ENCODE measurements around the gene BSDC1. TPM values are rescaled to one million over a fixed set of nuclear protein-coding genes. Genes with fewer than 3 reads are reported as not detected.
A peak's percentile ranks its signal among the peaks of the same experiment; 100 is the strongest.

Gene BSDC1
- total RNA-seq, 2 experiments from 2014 or later: 39.8 to 43.3 TPM

DNA sequence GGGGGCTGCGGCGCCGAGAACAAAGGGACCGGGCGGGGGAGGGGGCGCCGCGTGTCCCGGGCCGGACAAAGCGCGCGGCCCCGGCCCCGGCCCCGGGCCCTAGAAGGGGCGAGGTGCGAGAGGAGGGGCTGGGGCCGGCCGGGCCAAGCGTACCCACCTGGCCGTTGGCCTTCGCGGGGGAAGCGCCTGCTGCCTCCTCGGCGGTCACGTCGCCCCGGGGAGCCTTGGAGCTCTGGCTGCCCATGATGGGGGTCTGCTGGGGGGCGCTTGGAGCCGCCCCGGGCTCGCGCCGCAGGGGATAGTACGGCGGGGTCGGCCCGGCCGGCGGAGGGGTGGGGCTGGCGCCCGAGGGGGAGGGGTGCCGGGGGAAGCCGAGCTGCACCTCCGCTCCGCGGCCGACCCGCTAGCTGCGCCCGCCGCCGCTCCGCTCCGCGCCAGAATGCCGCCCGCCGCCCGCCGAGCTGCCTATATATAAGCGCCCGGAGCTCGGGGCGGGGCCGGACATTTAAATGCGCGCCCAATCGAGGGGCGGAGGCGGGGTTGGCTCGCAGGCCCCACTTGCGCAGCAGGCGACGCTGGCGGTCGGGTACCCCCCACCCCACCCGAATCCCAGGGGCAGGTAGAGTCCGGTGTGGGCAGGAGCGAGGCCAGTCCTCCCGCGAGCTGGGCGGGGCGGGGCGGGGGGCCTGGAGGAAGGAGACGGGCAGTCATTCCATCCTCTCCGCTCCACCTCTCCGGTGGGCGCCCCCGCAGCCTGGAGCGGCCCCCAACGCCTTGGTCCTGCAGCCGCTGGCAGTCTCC, 58.3 kb downstream of the BSDC1 start, which contains the start of gene MARCKSL1:
MARCKSL1 (minus strand) TSS at position 444 of the 801 bp plus-strand sequence; CDS start at position 244, 200 bp downstream.
- CTCF ChIA-PET: interaction anchor here (0.7 to 4.6 kb wide), 15 partner anchors 9 to 322 kb away, joined by 3 to 27 read pairs (median 5); partner anchors contain the start of genes HDAC1, KHDRBS1 and ZBTB8OS
- H3K9me3 Mint-ChIP-seq (ENCODE audit: low read depth): no peaks in the 10 kb centered on the region
- ATAC-seq: peak; percentile 73
- H3K4me3 Mint-ChIP-seq: peak within 1 kb of the TSS; percentile 63
- H3K4me1 Mint-ChIP-seq: peaks cover 34% of the 10 kb centered on the region
- peak; percentile 81 for DNase-seq
- H3K27me3 Mint-ChIP-seq: no peaks in the 10 kb centered on the region
- no peak within 1 kb of the TSS for H3K27ac Mint-ChIP-seq
- peaks cover 17% of the 10 kb centered on the region for H3K36me3 Mint-ChIP-seq

DNA sequence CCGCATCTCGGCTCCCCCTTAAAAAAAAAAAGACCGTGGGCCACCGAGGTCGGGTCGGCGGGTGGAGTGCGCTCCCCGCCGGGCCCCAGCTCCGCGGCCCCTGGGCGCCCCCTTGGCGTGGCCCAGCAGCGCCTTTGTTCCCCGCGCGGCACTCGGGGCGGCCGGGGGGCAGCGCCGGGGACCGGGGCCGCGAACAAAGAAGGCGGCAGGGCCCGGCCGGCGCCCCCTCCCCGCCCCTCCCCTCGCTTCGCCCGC, 58.8 kb downstream of the BSDC1 start:
- Mint-ChIP-seq H3K36me3 (peaks cover 22% of the 10 kb centered on the region), H3K4me3 (no peak overlapping the region), H3K4me1 (peaks cover 34% of the 10 kb centered on the region), H3K27me3 (no peaks in the 10 kb centered on the region), H3K27ac (no peak overlapping the region), H3K9me3 (ENCODE audit: low read depth) (no peaks in the 10 kb centered on the region)
- CTCF ChIA-PET: interaction anchor here (0.7 to 4.6 kb wide), 14 partner anchors 9 to 322 kb away, joined by 3 to 27 read pairs (median 5); partner anchors contain the start of genes HDAC1, KHDRBS1 and ZBTB8OS
- ATAC-seq (peak; percentile 34), DNase-seq (no peak)

DNA sequence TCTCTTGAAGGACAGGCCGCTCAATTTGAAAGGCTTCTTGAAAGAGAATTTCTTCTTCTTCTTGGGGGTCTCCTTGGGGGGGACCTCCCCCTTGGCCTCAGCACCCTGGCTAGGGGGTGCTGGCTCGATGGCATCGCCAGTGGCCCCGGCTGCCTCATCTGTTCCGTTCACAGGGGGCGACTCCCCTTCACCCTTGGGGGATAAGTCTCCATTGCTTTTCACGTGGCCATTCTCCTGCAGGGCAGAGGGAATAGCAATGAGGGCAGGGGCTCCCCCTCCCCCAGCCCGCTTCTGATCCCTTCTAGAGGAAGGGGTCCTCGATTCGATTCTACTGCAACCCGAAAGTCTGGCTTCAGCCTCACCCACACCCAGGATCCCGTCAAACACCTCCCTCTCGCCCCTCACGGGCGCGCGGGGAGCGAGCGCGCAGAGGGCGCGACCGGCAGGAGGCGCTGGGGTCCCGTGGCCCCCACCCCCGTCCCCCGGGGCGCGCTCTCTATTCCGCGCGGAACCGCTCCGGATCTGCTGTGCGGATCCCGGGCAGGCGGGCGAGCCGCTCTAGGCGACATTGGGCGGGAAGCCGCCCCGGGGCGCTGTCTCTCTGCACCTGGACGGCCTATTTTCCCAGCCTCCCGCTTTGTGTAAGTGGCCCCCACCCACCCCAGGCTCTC, 59.2 kb downstream of the BSDC1 start:
- H3K27ac Mint-ChIP-seq: no peak overlapping the region
- no peaks in the 10 kb centered on the region for H3K27me3 Mint-ChIP-seq
- CTCF ChIA-PET: interaction anchor here (0.5 to 4.6 kb wide), 10 partner anchors 10 to 315 kb away, joined by 3 to 27 read pairs (median 4); partner anchors contain the start of genes IQCC and ZBTB8OS
- H3K36me3 Mint-ChIP-seq: peaks cover 25% of the 10 kb centered on the region
- H3K4me1 Mint-ChIP-seq: peaks cover 34% of the 10 kb centered on the region
- ATAC-seq: peak; percentile 40
- peak overlapping the region; percentile 63 for H3K4me3 Mint-ChIP-seq
- no peaks in the 10 kb centered on the region for H3K9me3 Mint-ChIP-seq (ENCODE audit: low read depth)
- DNase-seq: peak; percentile 62

DNA sequence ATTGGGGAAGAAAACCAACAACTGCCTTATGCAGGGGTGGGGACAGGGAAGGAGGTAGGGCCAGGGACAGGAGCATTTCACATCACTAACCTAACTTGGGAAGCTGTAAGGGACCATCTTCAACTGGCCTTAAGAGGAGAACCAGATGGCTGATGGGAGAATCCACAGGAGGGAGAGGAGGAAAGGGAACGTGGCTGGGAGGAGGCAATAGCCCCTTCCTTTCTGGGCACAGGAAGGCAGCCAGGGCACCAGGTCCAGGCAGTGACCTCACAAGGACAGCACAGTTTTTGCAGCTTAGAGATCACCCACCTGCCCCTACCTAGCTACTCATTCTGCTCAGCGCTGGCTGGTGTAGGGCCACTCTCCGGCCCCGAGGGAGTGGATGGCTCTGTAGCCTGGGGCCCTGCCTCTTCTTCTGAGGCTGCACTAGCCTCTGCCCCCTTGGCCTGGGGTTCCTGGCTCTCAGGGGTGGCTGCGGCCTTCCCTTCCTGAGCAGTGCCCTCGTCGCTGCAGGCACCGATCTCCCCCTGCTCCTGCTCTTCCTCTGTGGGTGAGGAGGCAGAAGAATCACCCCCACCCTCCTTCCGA, 59.9 kb downstream of the BSDC1 start:
- Mint-ChIP-seq H3K27ac (no peak overlapping the region), H3K27me3 (no peaks in the 10 kb centered on the region), H3K9me3 (ENCODE audit: low read depth) (no peaks in the 10 kb centered on the region), H3K36me3 (peaks cover 30% of the 10 kb centered on the region), H3K4me3 (peak overlapping the region; percentile 25), H3K4me1 (peaks cover 34% of the 10 kb centered on the region)
- ATAC-seq (no peak), DNase-seq (no peak)
- CTCF ChIA-PET: interaction anchor here (0.5 to 4.6 kb wide), 6 partner anchors 14 to 205 kb away, joined by 3 to 27 read pairs (median 4); partner anchors contain the start of gene IQCC

DNA sequence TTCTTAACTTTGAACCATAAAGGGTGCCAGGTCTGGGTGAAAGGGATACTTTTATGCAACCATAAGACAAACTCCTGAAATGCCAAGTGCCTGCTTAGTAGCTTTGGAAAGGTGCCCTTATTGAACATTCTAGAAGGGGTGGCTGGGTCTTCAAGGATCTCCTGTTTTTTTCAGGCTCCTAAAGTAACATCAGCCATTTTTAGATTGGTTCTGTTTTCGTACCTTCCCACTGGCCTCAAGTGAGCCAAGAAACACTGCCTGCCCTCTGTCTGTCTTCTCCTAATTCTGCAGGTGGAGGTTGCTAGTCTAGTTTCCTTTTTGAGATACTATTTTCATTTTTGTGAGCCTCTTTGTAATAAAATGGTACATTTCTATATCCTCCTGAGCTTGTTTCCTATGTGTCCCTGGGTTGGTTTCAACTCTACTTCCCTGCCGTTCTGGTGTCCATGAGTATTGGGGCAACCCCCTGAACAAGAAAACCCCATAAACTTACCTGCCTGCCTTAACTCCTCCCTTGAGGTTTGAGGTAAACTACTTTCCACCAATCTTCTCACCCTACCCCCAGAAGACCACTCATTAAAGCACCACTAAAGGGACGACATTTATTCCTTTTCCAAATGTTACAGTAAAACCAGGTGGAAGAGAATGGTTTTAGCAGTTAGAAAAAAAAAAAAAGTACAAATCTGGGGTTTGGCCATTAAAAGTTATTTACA, 60.8 kb downstream of the BSDC1 start:
- ATAC-seq (no peak), DNase-seq (no peak)
- H3K27ac Mint-ChIP-seq: no peak overlapping the region
- CTCF ChIA-PET: interaction anchor here (0.8 to 4.6 kb wide), 9 partner anchors 13 to 128 kb away, joined by 3 to 27 read pairs (median 4); partner anchors contain the start of genes BSDC1 and IQCC
- no peaks in the 10 kb centered on the region for H3K9me3 Mint-ChIP-seq (ENCODE audit: low read depth)
- peaks cover 29% of the 10 kb centered on the region for H3K4me1 Mint-ChIP-seq
- H3K4me3 Mint-ChIP-seq: no peak overlapping the region
- H3K36me3 Mint-ChIP-seq: peaks cover 39% of the 10 kb centered on the region
- no peaks in the 10 kb centered on the region for H3K27me3 Mint-ChIP-seq

DNA sequence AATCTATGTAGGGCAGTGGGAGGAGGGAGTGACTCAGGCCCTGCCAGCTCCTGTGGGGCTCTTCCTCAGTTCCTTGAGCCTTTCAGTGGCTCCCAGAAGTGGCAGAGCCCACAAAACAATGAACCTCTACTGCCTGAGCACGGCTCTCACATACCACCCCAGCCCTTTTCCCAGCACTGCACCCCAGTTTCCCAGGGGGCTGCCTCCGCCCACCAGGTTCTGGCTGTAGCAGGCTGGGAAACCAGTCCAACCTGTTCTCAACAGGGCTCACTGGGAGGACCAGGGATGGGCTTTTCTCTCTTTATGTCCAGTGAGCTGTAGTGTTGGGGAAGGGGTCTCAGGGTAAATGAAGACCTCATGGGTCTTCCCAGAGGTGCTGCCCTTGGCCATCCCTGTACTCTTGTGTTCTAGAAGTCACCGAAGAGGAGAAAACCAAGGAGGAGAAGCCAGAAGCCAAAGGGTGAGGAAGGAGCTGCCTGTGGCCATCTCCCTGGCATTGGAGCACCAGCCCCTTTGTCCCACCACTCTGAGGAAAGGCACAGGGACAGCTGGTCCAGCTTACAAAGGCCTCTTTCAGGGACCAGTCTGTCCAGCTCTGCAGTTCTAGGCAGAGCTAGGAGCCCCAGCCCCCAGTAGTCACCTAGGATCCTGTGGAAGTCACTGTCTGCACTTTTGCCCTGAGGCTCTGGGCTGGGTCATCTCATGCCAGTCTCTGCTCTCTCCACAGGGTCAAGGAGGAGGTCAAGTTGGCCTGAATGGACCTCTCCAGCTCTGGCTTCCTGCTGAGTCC, 61.8 kb downstream of the BSDC1 start:
- CTCF ChIA-PET: interaction anchor here (0.8 to 1.7 kb wide), 4 partner anchors 12 to 116 kb away, joined by 3 to 6 read pairs (median 4); partner anchors contain the start of gene BSDC1
- H3K36me3 Mint-ChIP-seq: peaks cover 46% of the 10 kb centered on the region

DNA sequence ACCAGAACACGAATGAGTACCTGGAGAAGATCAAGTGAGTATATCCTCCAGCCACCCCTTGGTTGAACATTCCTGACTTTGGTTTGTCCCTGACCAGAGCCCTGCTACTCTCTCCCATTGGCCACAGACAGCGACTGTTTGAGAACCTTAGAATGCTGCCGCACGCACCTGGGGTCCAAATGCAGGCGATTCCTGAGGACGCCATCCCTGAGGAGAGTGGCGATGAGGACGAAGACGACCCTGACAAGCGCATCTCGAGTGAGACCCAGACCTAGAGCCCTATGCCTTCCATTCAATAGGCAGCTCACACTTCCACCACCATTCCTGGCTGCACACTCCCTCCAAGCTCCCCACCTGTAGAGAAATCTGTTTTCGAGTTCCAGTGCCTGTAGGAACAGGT, 62.7 kb downstream of the BSDC1 start:
- H3K36me3 Mint-ChIP-seq: peaks cover 51% of the 10 kb centered on the region
- no peak overlapping the region for H3K27ac Mint-ChIP-seq

More for the DNA sequence above, 61.8 kb downstream of the BSDC1 start:
- no peak for DNase-seq
- no peak for ATAC-seq
- no peak overlapping the region for H3K4me3 Mint-ChIP-seq
- H3K27me3 Mint-ChIP-seq: no peaks in the 10 kb centered on the region
- peaks cover 22% of the 10 kb centered on the region for H3K4me1 Mint-ChIP-seq
- no peaks in the 10 kb centered on the region for H3K9me3 Mint-ChIP-seq (ENCODE audit: low read depth)
- no peak overlapping the region for H3K27ac Mint-ChIP-seq

DNA sequence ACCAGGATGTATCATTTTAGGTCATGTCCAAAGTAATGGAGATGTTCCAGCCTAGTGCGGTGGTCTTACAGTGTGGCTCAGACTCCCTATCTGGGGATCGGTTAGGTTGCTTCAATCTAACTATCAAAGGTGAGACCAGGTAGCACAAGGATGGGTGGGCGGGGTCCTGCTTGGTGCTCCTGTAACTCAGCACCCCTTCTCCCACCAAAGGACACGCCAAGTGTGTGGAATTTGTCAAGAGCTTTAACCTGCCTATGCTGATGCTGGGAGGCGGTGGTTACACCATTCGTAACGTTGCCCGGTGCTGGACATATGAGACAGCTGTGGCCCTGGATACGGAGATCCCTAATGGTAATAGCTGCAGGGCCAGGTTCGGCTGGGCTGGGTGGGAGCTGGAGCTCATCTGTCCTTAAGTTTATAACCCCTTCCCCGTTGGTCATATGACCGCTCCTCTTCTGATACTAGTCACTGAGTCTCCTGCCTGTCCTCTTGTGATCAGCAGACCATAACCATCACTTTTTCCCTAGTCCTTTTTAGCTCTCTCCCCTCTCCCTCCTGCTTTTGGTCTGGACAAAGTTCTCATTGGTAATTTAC, 63.6 kb downstream of the BSDC1 start:
- H3K27ac Mint-ChIP-seq: no peak overlapping the region
- no peak overlapping the region for H3K4me3 Mint-ChIP-seq
- H3K4me1 Mint-ChIP-seq: peaks cover 11% of the 10 kb centered on the region
- DNase-seq (no peak), ATAC-seq (no peak)
- peaks cover 53% of the 10 kb centered on the region for H3K36me3 Mint-ChIP-seq
- H3K9me3 Mint-ChIP-seq (ENCODE audit: low read depth): no peaks in the 10 kb centered on the region
- no peaks in the 10 kb centered on the region for H3K27me3 Mint-ChIP-seq
- CTCF ChIA-PET: interaction anchor here (1.5 kb wide), 1 partner anchor 9 kb away, joined by 4 read pairs; no protein-coding TSS in a partner anchor

More for the DNA sequence above, 62.7 kb downstream of the BSDC1 start:
- no peaks in the 10 kb centered on the region for H3K9me3 Mint-ChIP-seq (ENCODE audit: low read depth)
- H3K4me3 Mint-ChIP-seq: no peak overlapping the region
- no peaks in the 10 kb centered on the region for H3K27me3 Mint-ChIP-seq
- CTCF ChIA-PET: interaction anchor here (1.5 kb wide), 1 partner anchor 10 kb away, joined by 4 read pairs; no protein-coding TSS in a partner anchor
- DNase-seq: no peak
- H3K4me1 Mint-ChIP-seq: peaks cover 14% of the 10 kb centered on the region
- ATAC-seq: no peak

DNA sequence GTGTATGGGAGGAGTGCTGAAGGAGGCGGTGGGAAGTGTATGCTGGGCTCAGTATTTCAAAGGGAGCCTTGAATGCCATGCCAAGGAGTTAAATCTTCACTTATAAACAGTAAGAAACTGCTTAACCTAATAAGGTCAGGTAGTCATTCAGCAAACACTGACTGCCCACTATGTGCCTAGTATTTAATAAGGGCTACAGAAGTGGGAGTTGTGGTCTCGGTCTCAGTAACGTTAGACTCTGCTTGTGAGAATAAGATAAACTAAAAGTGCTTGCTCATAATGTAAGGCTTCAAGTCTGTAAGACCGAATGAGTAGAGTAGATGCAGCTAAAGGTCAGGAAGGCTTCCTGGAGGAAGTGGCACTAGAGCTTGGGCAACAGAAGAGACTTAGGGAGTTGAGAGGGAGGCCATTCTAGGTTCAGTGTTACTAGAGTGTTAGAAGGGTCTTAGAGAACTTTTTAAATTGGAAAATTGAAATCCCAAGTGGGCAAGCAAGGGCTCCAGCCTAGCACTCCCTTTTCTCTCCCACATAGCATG, 64.2 kb downstream of the BSDC1 start:
- Mint-ChIP-seq H3K4me3 (no peak overlapping the region), H3K27ac (no peak overlapping the region), H3K27me3 (no peaks in the 10 kb centered on the region), H3K9me3 (ENCODE audit: low read depth) (no peaks in the 10 kb centered on the region), H3K4me1 (peaks cover 10% of the 10 kb centered on the region), H3K36me3 (peaks cover 59% of the 10 kb centered on the region)
- ATAC-seq (no peak), DNase-seq (no peak)
- CTCF ChIA-PET: no interaction called here

DNA sequence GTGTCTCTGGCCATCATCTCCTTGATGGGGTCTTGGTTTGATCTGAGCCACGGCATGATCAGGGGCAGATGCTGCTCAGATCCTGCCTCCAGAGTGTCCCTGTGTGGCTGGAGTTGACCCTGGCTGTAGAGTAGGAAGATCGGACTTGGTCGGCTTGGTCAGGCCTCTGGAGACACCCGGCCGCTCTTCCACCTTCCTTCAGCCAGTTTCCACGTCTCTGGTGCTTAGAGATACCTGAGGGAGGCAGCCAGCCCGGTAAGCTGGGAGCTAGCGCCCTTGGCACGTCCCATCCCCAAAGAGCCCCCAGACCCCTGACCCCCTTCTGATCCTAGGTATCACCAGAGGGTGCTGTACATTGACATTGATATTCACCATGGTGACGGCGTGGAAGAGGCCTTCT, 67.0 kb downstream of the BSDC1 start:
- Mint-ChIP-seq H3K36me3 (peaks cover 64% of the 10 kb centered on the region), H3K4me1 (peaks cover 19% of the 10 kb centered on the region), H3K27ac (no peak overlapping the region), H3K4me3 (no peak overlapping the region), H3K9me3 (ENCODE audit: low read depth) (no peaks in the 10 kb centered on the region), H3K27me3 (no peaks in the 10 kb centered on the region)
- ATAC-seq (no peak), DNase-seq (no peak)
- CTCF ChIA-PET: no interaction called here

DNA sequence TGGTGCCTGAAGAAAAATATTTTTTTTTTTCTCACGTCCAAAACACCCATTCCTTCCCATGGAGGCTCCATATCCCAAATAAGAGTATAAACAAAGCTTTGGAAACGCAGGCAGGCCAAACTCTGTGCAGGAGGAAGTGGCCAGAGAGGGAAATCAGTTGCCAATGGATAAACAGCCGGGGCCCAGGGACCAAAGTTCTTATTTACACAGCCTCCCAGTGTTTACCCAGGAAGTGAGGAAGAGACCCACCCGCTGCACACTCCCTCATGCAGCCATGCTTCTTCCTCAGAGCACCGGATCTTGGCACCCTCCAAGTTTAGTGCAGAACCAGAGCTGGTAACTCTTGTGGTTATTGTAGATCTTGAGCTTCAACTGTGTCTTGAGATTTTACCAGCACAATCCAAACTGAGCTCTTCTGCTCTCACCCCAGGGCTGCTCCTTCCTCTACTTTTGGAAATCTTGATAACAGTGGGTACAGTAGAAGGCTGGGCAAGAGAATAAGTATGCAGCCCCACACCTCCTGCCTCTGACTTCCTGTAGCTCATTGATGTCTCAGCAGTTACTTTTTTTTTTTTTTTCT, 72.4 kb downstream of the BSDC1 start:
- CTCF ChIA-PET: interaction anchor here (0.9 to 3.5 kb wide), 11 partner anchors 9 to 213 kb away, joined by 3 to 27 read pairs (median 4); partner anchors contain the start of genes BSDC1 and MARCKSL1
- Mint-ChIP-seq H3K27ac (peak overlapping the region; percentile 78), H3K27me3 (no peaks in the 10 kb centered on the region), H3K4me1 (peaks cover 37% of the 10 kb centered on the region), H3K9me3 (ENCODE audit: low read depth) (no peaks in the 10 kb centered on the region), H3K36me3 (peaks cover 36% of the 10 kb centered on the region), H3K4me3 (no peak overlapping the region)
- DNase-seq: no peak
- ATAC-seq: peak; percentile 75
